Measurements from ENCODE around the gene RAB42. TPM values are rescaled to one million over a fixed set of nuclear protein-coding genes. Genes with fewer than 3 reads are reported as not detected.
A peak's percentile ranks its signal among the peaks of the same experiment; 100 is the strongest.

The RAB42 gene
- total and polyA plus RNA-seq, 9 of the 15 experiments (the other 6 are each of a cell fraction or from before 2014, with no cell fraction given), result 0.07 to 0.14 (median 0.12) TPM; not detected in 6

DNA sequence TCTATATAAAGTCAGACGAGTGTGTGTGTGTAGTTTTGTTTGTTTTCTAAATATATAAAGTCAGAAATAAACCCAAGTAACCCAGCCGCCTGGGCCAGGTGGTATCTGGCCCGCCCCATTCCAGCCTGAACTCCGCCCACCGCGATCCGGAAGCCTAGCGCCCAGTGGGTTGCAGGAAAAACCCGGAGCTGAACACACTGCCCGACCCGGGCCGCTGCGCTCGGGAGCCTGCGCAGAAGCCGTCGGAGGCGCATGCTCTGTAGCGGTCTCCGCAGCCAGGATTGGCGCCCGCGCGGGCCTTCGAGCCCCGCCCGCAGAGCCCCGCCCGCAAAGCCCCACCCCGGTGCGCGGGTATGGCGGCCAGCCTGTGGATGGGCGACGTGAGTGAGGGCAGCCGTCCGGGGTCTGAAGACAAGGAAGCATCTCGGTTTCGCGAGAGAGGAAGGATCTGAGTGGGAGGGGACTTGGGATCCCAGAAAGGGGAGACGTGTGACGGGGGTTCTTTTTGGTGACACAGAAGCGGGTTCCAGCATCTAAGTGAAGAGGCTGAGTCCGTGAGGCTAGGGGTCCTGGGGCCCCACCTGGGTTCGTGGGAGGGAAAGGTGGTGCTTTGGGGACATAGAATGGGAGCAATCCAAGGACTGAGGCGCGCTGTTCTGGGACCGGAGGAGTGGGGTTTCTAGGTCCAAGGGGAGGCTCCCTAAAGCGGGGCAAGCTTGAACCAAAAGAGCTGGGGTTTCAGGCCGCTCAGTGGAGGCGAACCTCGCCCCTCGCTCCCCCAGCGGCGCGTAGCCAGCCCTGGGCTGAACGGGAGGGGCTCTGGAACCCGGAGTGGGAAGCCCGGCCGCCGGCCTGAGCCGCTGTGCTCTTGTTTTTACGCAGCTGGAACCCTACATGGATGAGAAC, 39.1 kb upstream of the RAB42 start, which contains the start of gene TRNAU1AP (continued):
- TF ChIP-seq, protein P1, sequence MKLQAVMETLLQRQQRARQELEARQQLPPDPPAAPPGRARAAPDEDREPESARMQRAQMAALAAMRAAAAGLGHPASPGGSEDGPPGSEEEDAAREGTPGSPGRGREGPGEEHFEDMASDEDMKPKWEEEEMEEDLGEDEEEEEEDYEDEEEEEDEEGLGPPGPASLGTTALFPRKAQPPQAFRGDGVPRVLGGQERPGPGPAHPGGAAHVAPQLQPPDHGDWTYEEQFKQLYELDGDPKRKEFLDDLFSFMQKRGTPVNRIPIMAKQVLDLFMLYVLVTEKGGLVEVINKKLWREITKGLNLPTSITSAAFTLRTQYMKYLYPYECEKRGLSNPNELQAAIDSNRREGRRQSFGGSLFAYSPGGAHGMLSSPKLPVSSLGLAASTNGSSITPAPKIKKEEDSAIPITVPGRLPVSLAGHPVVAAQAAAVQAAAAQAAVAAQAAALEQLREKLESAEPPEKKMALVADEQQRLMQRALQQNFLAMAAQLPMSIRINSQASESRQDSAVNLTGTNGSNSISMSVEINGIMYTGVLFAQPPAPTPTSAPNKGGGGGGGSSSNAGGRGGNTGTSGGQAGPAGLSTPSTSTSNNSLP (IDR thresholded peaks at IDR 0.05; ENCODE audit: borderline replicate concordance, low read depth, low read length), result no peak
- TF ChIP-seq, protein P2, sequence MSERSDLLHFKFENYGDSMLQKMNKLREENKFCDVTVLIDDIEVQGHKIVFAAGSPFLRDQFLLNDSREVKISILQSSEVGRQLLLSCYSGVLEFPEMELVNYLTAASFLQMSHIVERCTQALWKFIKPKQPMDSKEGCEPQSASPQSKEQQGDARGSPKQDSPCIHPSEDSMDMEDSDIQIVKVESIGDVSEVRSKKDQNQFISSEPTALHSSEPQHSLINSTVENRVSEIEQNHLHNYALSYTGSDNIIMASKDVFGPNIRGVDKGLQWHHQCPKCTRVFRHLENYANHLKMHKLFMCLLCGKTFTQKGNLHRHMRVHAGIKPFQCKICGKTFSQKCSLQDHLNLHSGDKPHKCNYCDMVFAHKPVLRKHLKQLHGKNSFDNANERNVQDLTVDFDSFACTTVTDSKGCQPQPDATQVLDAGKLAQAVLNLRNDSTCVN (CRISPR knock-in tag; IDR thresholded peaks at IDR 0.05), result peak; percentile 46; the same call in 1 of the 2 replicates
- no peak for TF ChIP-seq MECOM (CRISPR knock-in tag; IDR thresholded peaks at IDR 0.05)
- TF ChIP-seq ZNF41 (CRISPR knock-in tag; conservative IDR thresholded peaks at IDR 0.05), result no peak
- TF ChIP-seq ZNF512 (tag; IDR thresholded peaks at IDR 0.05), result no peak
- TF ChIP-seq USF2 (CRISPR knock-in tag; IDR thresholded peaks at IDR 0.05), result no peak
- no peak for TF ChIP-seq ILF3 (IDR thresholded peaks at IDR 0.05; ENCODE audit: borderline replicate concordance)
- TF ChIP-seq, protein P3, sequence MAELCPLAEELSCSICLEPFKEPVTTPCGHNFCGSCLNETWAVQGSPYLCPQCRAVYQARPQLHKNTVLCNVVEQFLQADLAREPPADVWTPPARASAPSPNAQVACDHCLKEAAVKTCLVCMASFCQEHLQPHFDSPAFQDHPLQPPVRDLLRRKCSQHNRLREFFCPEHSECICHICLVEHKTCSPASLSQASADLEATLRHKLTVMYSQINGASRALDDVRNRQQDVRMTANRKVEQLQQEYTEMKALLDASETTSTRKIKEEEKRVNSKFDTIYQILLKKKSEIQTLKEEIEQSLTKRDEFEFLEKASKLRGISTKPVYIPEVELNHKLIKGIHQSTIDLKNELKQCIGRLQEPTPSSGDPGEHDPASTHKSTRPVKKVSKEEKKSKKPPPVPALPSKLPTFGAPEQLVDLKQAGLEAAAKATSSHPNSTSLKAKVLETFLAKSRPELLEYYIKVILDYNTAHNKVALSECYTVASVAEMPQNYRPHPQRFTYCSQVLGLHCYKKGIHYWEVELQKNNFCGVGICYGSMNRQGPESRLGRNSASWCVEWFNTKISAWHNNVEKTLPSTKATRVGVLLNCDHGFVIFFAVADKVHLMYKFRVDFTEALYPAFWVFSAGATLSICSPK (IDR thresholded peaks at IDR 0.05; ENCODE audit: borderline replicate concordance), result peak; percentile 89; the same call in 1 of the 2 replicates
- TF ChIP-seq SRSF3 (IDR thresholded peaks at IDR 0.05; ENCODE audit: insufficient read depth, low read length), result no peak
- peak; percentile 88 for TF ChIP-seq ELF2 (CRISPR knock-in tag; IDR thresholded peaks at IDR 0.05)
- TF ChIP-seq NR2C1 (IDR thresholded peaks at IDR 0.05), result no peak; the same call in 1 of the 2 replicates
- TF ChIP-seq NR2C1 (tag; IDR thresholded peaks at IDR 0.05), result no peak
- TF ChIP-seq, protein P4, sequence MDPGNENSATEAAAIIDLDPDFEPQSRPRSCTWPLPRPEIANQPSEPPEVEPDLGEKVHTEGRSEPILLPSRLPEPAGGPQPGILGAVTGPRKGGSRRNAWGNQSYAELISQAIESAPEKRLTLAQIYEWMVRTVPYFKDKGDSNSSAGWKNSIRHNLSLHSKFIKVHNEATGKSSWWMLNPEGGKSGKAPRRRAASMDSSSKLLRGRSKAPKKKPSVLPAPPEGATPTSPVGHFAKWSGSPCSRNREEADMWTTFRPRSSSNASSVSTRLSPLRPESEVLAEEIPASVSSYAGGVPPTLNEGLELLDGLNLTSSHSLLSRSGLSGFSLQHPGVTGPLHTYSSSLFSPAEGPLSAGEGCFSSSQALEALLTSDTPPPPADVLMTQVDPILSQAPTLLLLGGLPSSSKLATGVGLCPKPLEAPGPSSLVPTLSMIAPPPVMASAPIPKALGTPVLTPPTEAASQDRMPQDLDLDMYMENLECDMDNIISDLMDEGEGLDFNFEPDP (CRISPR knock-in tag; IDR thresholded peaks at IDR 0.05), result no peak
- no peak for TF ChIP-seq RNF219 (CRISPR knock-in tag; IDR thresholded peaks at IDR 0.05)
- 0 out of 2 replicates have a peak, but pooled peaks have one; percentile 28 for TF ChIP-seq SIN3B (IDR thresholded peaks at IDR 0.05; ENCODE audit: low read depth)
